GM18520 (cell line): ENCODE data around the gene TMEM45B.
"Not testable (repeated sequence)": the region's sequence is repeated elsewhere in the genome, so short reads cannot be mapped to it uniquely, and the experiment has no call there.

ENCODE experiments used
- ATAC-seq: cut with Tn5 transposase; IDR thresholded peaks from one replicate; pipeline ENCODE4 v1.9.1; 2021; ENCODE audit not compliant: unreplicated experiment

The TMEM45B gene

GRCh38 chr11:129849447-129850130 lies 33.9 kb downstream of the TMEM45B start:
- no peak for ATAC-seq

GRCh38 chr11:129852125-129852740 lies 36.6 kb downstream of the TMEM45B start:
- ATAC-seq: no peak

GRCh38 chr11:129853518-129854231 lies 38.0 kb downstream of the TMEM45B start:
- ATAC-seq: no peak

- no peak for ATAC-seq
Measured at GRCh38 chr11:129854232-129854805, 38.7 kb downstream of the TMEM45B start.

- no peak for ATAC-seq
Measured at GRCh38 chr11:129855086-129855485, 39.4 kb downstream of the TMEM45B start.

GRCh38 chr11:129856036-129856435 lies 40.4 kb downstream of the TMEM45B start:
- ATAC-seq: no peak

- no peak for ATAC-seq
Measured at GRCh38 chr11:129861702-129862522, 46.3 kb downstream of the TMEM45B start.

- no peak for ATAC-seq
Measured at GRCh38 chr11:129864811-129865210, 49.2 kb downstream of the TMEM45B start.

- no peak for ATAC-seq
Measured at GRCh38 chr11:129865701-129866100, 50.1 kb downstream of the TMEM45B start.

GRCh38 chr11:129866311-129866710 lies 50.7 kb downstream of the TMEM45B start:
- ATAC-seq: no peak

GRCh38 chr11:129868626-129869025 lies 53.0 kb downstream of the TMEM45B start:
- ATAC-seq: not testable (repeated sequence)

- no peak for ATAC-seq
Measured at GRCh38 chr11:129871914-129872313, 56.3 kb downstream of the TMEM45B start.

- ATAC-seq: no peak
Measured at GRCh38 chr11:129880311-129880710, 64.7 kb downstream of the TMEM45B start.

GRCh38 chr11:129881570-129882170 lies 66.0 kb downstream of the TMEM45B start:
- ATAC-seq: no peak

- no peak for ATAC-seq
Measured at GRCh38 chr11:129884581-129884980, 68.9 kb downstream of the TMEM45B start.

GRCh38 chr11:129885381-129885780 lies 69.7 kb downstream of the TMEM45B start:
- no peak for ATAC-seq

- no peak for ATAC-seq
Measured at GRCh38 chr11:129888451-129888850, 72.8 kb downstream of the TMEM45B start.

GRCh38 chr11:129894278-129895125 lies 78.9 kb downstream of the TMEM45B start:
- no peak for ATAC-seq
